Measurements from ENCODE around the gene UQCR11. TPM values are rescaled to one million over a fixed set of nuclear protein-coding genes. Genes with fewer than 3 reads are reported as not detected.
A peak's percentile ranks its signal among the peaks of the same experiment; 100 is the strongest.

UQCR11 gene
- total RNA-seq, 2 experiments from 2014 or later, result 231 TPM

GRCh38 chr19:1611353-1611752, 6.1 kb upstream of the UQCR11 start:
- H3K27me3 Mint-ChIP-seq, result no peaks in the 10 kb centered on the region
- no peaks in the 10 kb centered on the region for H3K9me3 Mint-ChIP-seq
- DNase-seq (no peak), ATAC-seq (no peak)
- ChIA-PET POLR2A (no interaction called here), CTCF (no interaction called here)
- H3K4me1 Mint-ChIP-seq (ENCODE audit: low read depth), result peaks cover 35% of the 10 kb centered on the region
- H3K27ac Mint-ChIP-seq, result no peak overlapping the region
- intact Hi-C loops (cut with micrococcal nuclease), result no loop called here
- no peak overlapping the region for H3K4me3 Mint-ChIP-seq
- H3K36me3 Mint-ChIP-seq (ENCODE audit: low read depth), result peaks cover 38% of the 10 kb centered on the region
- TF ChIP-seq, protein P1, sequence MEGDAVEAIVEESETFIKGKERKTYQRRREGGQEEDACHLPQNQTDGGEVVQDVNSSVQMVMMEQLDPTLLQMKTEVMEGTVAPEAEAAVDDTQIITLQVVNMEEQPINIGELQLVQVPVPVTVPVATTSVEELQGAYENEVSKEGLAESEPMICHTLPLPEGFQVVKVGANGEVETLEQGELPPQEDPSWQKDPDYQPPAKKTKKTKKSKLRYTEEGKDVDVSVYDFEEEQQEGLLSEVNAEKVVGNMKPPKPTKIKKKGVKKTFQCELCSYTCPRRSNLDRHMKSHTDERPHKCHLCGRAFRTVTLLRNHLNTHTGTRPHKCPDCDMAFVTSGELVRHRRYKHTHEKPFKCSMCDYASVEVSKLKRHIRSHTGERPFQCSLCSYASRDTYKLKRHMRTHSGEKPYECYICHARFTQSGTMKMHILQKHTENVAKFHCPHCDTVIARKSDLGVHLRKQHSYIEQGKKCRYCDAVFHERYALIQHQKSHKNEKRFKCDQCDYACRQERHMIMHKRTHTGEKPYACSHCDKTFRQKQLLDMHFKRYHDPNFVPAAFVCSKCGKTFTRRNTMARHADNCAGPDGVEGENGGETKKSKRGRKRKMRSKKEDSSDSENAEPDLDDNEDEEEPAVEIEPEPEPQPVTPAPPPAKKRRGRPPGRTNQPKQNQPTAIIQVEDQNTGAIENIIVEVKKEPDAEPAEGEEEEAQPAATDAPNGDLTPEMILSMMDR (IDR thresholded peaks at IDR 0.05), result no peak

GRCh38 chr19:1610579-1610978, 5.3 kb upstream of the UQCR11 start:
- Mint-ChIP-seq H3K27me3 (no peaks in the 10 kb centered on the region), H3K36me3 (ENCODE audit: low read depth) (peaks cover 33% of the 10 kb centered on the region), H3K9me3 (no peaks in the 10 kb centered on the region), H3K4me3 (no peak overlapping the region), H3K27ac (no peak overlapping the region), H3K4me1 (ENCODE audit: low read depth) (peaks cover 40% of the 10 kb centered on the region)
- intact Hi-C loops (cut with micrococcal nuclease), result no loop called here
- TF ChIP-seq, protein P1 (IDR thresholded peaks at IDR 0.05), result no peak
- DNase-seq (peak; percentile 69), ATAC-seq (no peak)
- ChIA-PET POLR2A (interaction anchor here (1.1 kb wide), 1 partner anchor 26 kb away, joined by 3 read pairs; no protein-coding TSS in a partner anchor), CTCF (interaction anchor here (3.1 kb wide), 1 partner anchor 62 kb away, joined by 11 read pairs; no protein-coding TSS in a partner anchor)

- H3K4me1 Mint-ChIP-seq (ENCODE audit: low read depth), result peaks cover 38% of the 10 kb centered on the region
- ChIA-PET CTCF (interaction anchor here (3.1 kb wide), 1 partner anchor 63 kb away, joined by 11 read pairs; no protein-coding TSS in a partner anchor), POLR2A (interaction anchor here (0.7 to 1.2 kb wide), 3 partner anchors 12 to 119 kb away, joined by 3 read pairs; no protein-coding TSS in a partner anchor)
- DNase-seq (no peak), ATAC-seq (no peak)
- no peaks in the 10 kb centered on the region for H3K27me3 Mint-ChIP-seq
- no peaks in the 10 kb centered on the region for H3K9me3 Mint-ChIP-seq
- peak overlapping the region; percentile 49 for H3K27ac Mint-ChIP-seq
- peaks cover 31% of the 10 kb centered on the region for H3K36me3 Mint-ChIP-seq (ENCODE audit: low read depth)
- intact Hi-C loops (cut with micrococcal nuclease), result loop anchor here (5.0 kb wide), 2 partner anchors 42 to 157 kb away; partner anchors contain the start of gene TCF3
- TF ChIP-seq, protein P1 (IDR thresholded peaks at IDR 0.05), result no peak
- H3K4me3 Mint-ChIP-seq, result no peak overlapping the region
These were observed 4.6 kb upstream of the UQCR11 start for GRCh38 chr19:1609680-1610474.

DNA sequence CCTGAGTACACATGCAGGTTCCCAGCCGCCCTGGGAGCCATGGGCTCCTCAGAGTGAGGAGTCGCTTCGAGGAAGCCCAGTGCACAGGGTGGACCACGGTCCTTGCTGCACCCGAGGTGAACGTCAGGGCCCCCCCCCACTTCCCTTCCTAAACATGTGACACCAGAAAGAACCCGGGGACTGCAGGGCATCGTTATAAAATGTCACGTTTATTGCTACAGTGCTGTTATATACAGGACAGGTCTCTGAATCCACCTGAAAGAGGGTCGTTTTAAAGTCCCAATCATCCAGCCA, 3.8 kb upstream of the UQCR11 start:
- TF ChIP-seq, protein P1 (IDR thresholded peaks at IDR 0.05), result no peak
- ChIA-PET CTCF (interaction anchor here (1.5 to 3.1 kb wide), 2 partner anchors 16 to 63 kb away, joined by 3 to 11 read pairs; no protein-coding TSS in a partner anchor), POLR2A (interaction anchor here (0.7 to 1.2 kb wide), 2 partner anchors 11 to 55 kb away, joined by 3 read pairs; no protein-coding TSS in a partner anchor)
- Mint-ChIP-seq H3K36me3 (ENCODE audit: low read depth) (peaks cover 33% of the 10 kb centered on the region), H3K27me3 (no peaks in the 10 kb centered on the region), H3K9me3 (no peaks in the 10 kb centered on the region), H3K4me1 (ENCODE audit: low read depth) (peaks cover 38% of the 10 kb centered on the region), H3K27ac (no peak overlapping the region), H3K4me3 (no peak overlapping the region)
- intact Hi-C loops (cut with micrococcal nuclease), result loop anchor here (5.0 kb wide), 2 partner anchors 43 to 158 kb away; partner anchors contain the start of gene TCF3
- ATAC-seq (no peak), DNase-seq (peak; percentile 45)

All from activated CD8-positive, alpha-beta T cell treated with anti-CD3 and anti-CD28 coated beads for 36 hours (primary cell).